H1 (cell line): ENCODE data around the gene AGRN. TPM values are rescaled to one million over a fixed set of nuclear protein-coding genes. Genes with fewer than 3 reads are reported as not detected.

Experiments used
- CTCF ChIA-PET: fragments of 300-600 bp; sonication (Branson Sonifier 250); formaldehyde crosslinking; loops from one replicate; lab custom pipeline; 2021; ENCODE audit not compliant: partially characterized antibody; lab: Charles Lee
- POLR2A ChIA-PET: fragments of 300-600 bp; sonication (Branson Sonifier 250); formaldehyde crosslinking; loops from one replicate; lab custom pipeline; 2021; ENCODE audit warnings: inconsistent platforms; ENCODE audit not compliant: partially characterized antibody; lab: Charles Lee
- DNase-seq, 2 experiments: peaks; one replicate each; pipeline versions ENCODE4 v3.0.0 to v3.0.0-alpha.2; 2010 to 2022; ENCODE audit warnings: low spot score in 2 of 2, low read depth in 1 of 2, mixed read lengths in 1 of 2
- FAIRE-seq: peaks from 2 replicates; lab custom pipeline; 2011; peaks lifted over from hg19 to GRCh38; lab: Jason Lieb, UNC
- H2AFZ ChIP-seq: 2 replicates; pipeline ENCODE4 v1.8.1; 2012; ENCODE audit warnings: low read length, inconsistent platforms
- H2AK5ac ChIP-seq: 2 replicates; pipeline ENCODE4 v1.6.1; 2013; ENCODE audit warnings: low read depth, low read length
- H2BK120ac ChIP-seq: replicated peaks from 2 replicates; pipeline ENCODE3; 2013; ENCODE audit warnings: low read depth, low read length, inconsistent platforms
- H2BK12ac ChIP-seq: 2 replicates; pipeline ENCODE4 v1.6.1; 2013; ENCODE audit warnings: low read depth, low read length
- H2BK15ac ChIP-seq: 2 replicates; pipeline ENCODE4 v1.6.1; 2013; ENCODE audit warnings: low read length
- H2BK20ac ChIP-seq: 2 replicates; pipeline ENCODE4 v1.6.1; 2013; ENCODE audit warnings: low read length
- H2BK5ac ChIP-seq: 2 replicates; pipeline ENCODE4 v1.6.1; 2013; ENCODE audit warnings: low read depth, low read length
- H3K14ac ChIP-seq: 2 replicates; pipeline ENCODE4 v1.6.1; 2013; ENCODE audit warnings: inconsistent platforms; ENCODE audit not compliant: insufficient read length
- H3K18ac ChIP-seq: 2 replicates; pipeline ENCODE4 v1.6.1; 2013; ENCODE audit warnings: low read length; ENCODE audit errors: extremely low read depth
- H3K23ac ChIP-seq: 2 replicates; pipeline ENCODE4 v1.6.1; 2013; ENCODE audit warnings: inconsistent platforms; ENCODE audit not compliant: insufficient read length
- H3K23me2 ChIP-seq: 2 replicates; pipeline ENCODE4 v1.6.1; 2013; ENCODE audit warnings: low read depth, low read length
- H3K27ac ChIP-seq: 2 replicates; pipeline ENCODE4 v1.6.1; 2011; ENCODE audit warnings: low read depth, low read length, inconsistent platforms
- H3K27me3 ChIP-seq, 4 experiments: replicated peaks in 1 of 4; 1 replicate in 1 of 4; 2 replicates in 3 of 4; pipeline versions ENCODE4 v1.6.1 to v1.8.1; 2011 to 2013; ENCODE audit warnings: low read length in 3 of 4, mild to moderate bottlenecking in 3 of 4, inconsistent platforms in 2 of 4, mixed read lengths in 2 of 4, moderate library complexity in 1 of 4; ENCODE audit not compliant: control insufficient read depth in 3 of 4, insufficient read depth in 3 of 4; ENCODE audit errors: extremely low read depth in 1 of 4
- H3K36me3 ChIP-seq, 4 experiments: 2 replicates each; pipeline versions ENCODE4 v1.6.1 to v1.8.1; 2011 to 2013; ENCODE audit warnings: mild to moderate bottlenecking in 4 of 4, low read length in 3 of 4, moderate library complexity in 2 of 4, control low read depth in 1 of 4, inconsistent platforms in 1 of 4; ENCODE audit not compliant: insufficient read depth in 4 of 4, control insufficient read depth in 2 of 4
- H3K4ac ChIP-seq: replicated peaks from 2 replicates; pipeline ENCODE3; 2013; ENCODE audit warnings: low read length, low read depth, mixed read lengths, inconsistent platforms; ENCODE audit not compliant: insufficient read length
- H3K4me1 ChIP-seq, 4 experiments: replicated peaks in 1 of 4; 1 replicate in 1 of 4; 2 replicates in 3 of 4; pipeline versions ENCODE4 v1.6.1 to v1.8.1; 2011 to 2013; ENCODE audit warnings: low read length in 3 of 4, inconsistent platforms in 2 of 4, mixed read lengths in 1 of 4; ENCODE audit not compliant: insufficient read depth in 4 of 4, control insufficient read depth in 3 of 4
- H3K4me2 ChIP-seq, 2 experiments: 2 replicates each; pipeline versions ENCODE4 v1.6.1 to v1.8.1; 2011 to 2013; ENCODE audit warnings: low read depth in 2 of 2, low read length in 2 of 2, control low read depth in 1 of 2, inconsistent platforms in 1 of 2, mild to moderate bottlenecking in 1 of 2; ENCODE audit not compliant: insufficient read depth in 1 of 2
- H3K4me3 ChIP-seq, 4 experiments: fragments of 200-600, 300-600 bp in 1 of 4; sonication (generic), shearing (Covaris generic), sonication (Bioruptor Twin) in 1 of 4; 2 replicates each; pipeline versions ENCODE4 v1.5.1 to v1.8.1; 2011 to 2016; ENCODE audit warnings: low read length in 4 of 4, low read depth in 3 of 4, control low read depth in 2 of 4, inconsistent platforms in 2 of 4, mild to moderate bottlenecking in 2 of 4, mixed read lengths in 1 of 4, moderate library complexity in 1 of 4; ENCODE audit not compliant: insufficient read depth in 2 of 4; ENCODE audit errors: extremely low read depth in 1 of 4
- H3K56ac ChIP-seq: replicated peaks from 2 replicates; pipeline ENCODE3; 2013; ENCODE audit warnings: low read depth, mild to moderate bottlenecking, mixed read lengths, low read length, inconsistent platforms; ENCODE audit not compliant: insufficient read length
- H3K79me1 ChIP-seq: 2 replicates; pipeline ENCODE4 v1.6.1; 2013; ENCODE audit warnings: low read depth, low read length, control low read depth
- H3K79me2 ChIP-seq, 2 experiments: 2 replicates each; pipeline versions ENCODE4 v1.6.1 to v1.8.1; 2012 to 2013; ENCODE audit warnings: low read length in 2 of 2, mild to moderate bottlenecking in 2 of 2, inconsistent platforms in 1 of 2; ENCODE audit not compliant: insufficient read depth in 2 of 2, control insufficient read depth in 1 of 2
- H3K9ac ChIP-seq, 4 experiments: replicated peaks in 1 of 4; 1 replicate in 1 of 4; 2 replicates in 3 of 4; pipeline versions ENCODE4 v1.6.1 to v1.8.1; 2011 to 2013; ENCODE audit warnings: low read depth in 3 of 4, low read length in 3 of 4, control low read depth in 2 of 4, mild to moderate bottlenecking in 2 of 4, moderate library complexity in 2 of 4, inconsistent platforms in 1 of 4; ENCODE audit errors: extremely low read depth in 1 of 4
- H3K9me3 ChIP-seq, 2 experiments: 2 replicates each; pipeline versions ENCODE4 v1.6.1 to v1.8.1; 2012 to 2013; ENCODE audit warnings: mild to moderate bottlenecking in 2 of 2, moderate library complexity in 2 of 2, control low read depth in 1 of 2, inconsistent platforms in 1 of 2, low read depth in 1 of 2, low read length in 1 of 2, mixed read lengths in 1 of 2; ENCODE audit not compliant: insufficient read depth in 2 of 2
- H4K20me1 ChIP-seq, 2 experiments: replicated peaks in 1 of 2; 2 replicates each; pipeline versions ENCODE3 to v1.8.1; 2011 to 2013; ENCODE audit warnings: inconsistent platforms in 2 of 2, low read length in 2 of 2, mild to moderate bottlenecking in 1 of 2; ENCODE audit not compliant: insufficient read depth in 2 of 2, control insufficient read depth in 1 of 2
- H4K5ac ChIP-seq: 2 replicates; pipeline ENCODE4 v1.6.1; 2013; ENCODE audit warnings: low read length, low read depth, mixed read lengths, inconsistent platforms; ENCODE audit not compliant: insufficient read length
- H4K8ac ChIP-seq: 2 replicates; pipeline ENCODE4 v1.8.0; 2013; ENCODE audit warnings: mild to moderate bottlenecking, moderate library complexity, low read length, inconsistent platforms; ENCODE audit not compliant: insufficient read depth; ENCODE audit errors: extremely low read depth
- H4K91ac ChIP-seq: replicated peaks from 2 replicates; pipeline ENCODE3; 2013; ENCODE audit warnings: low read length, mixed read lengths, inconsistent platforms; ENCODE audit not compliant: insufficient read length
- ASH2L ChIP-seq: fragments of 200-600, 300-600 bp; sonication (generic); IDR thresholded peaks from one replicate; pipeline ENCODE4 v1.7.1; 2017; ENCODE audit warnings: low read length
- ATF3 ChIP-seq: IDR thresholded peaks from 2 replicates; pipeline ENCODE4 v1.6.1; 2011; ENCODE audit warnings: low read depth, mild to moderate bottlenecking, low read length; ENCODE audit not compliant: insufficient read depth
- CREB1 ChIP-seq: IDR thresholded peaks from 2 replicates; pipeline ENCODE4 v1.6.1; 2012; ENCODE audit warnings: inconsistent platforms
- GTF2F1 ChIP-seq: IDR thresholded peaks from 2 replicates; pipeline ENCODE4 v1.6.1; 2012; ENCODE audit warnings: low read depth, low read length, improper control_type of control experiment, borderline replicate concordance
- HDAC2 ChIP-seq, 2 experiments: fragments of 300-600 bp in 1 of 2; sonication (generic) in 1 of 2; IDR thresholded peaks; 2 replicates each; pipeline ENCODE4 v1.6.1; 2011 to 2012; ENCODE audit warnings: low read depth in 2 of 2, low read length in 2 of 2, mild to moderate bottlenecking in 2 of 2, moderate library complexity in 2 of 2, borderline replicate concordance in 1 of 2, inconsistent platforms in 1 of 2
- JUN ChIP-seq: IDR thresholded peaks from 2 replicates; pipeline ENCODE4 v1.6.1; 2011; ENCODE audit warnings: low read depth, mild to moderate bottlenecking, improper control_type of control experiment, low read length
- POLR2A ChIP-seq, 2 experiments: IDR thresholded peaks; 1 replicate in 1 of 2; 2 replicates in 1 of 2; pipeline ENCODE4 v1.6.1; 2011; ENCODE audit warnings: low read depth in 2 of 2, low read length in 2 of 2, mild to moderate bottlenecking in 2 of 2; ENCODE audit errors: control extremely low read depth in 1 of 2
- POLR2AphosphoS5 ChIP-seq: IDR thresholded peaks from 2 replicates; pipeline ENCODE4 v1.6.1; 2011; ENCODE audit warnings: low read depth, low read length
- SP4 ChIP-seq: IDR thresholded peaks from 2 replicates; pipeline ENCODE4 v1.6.1; 2012; ENCODE audit warnings: low read length, inconsistent platforms
- ZNF274 ChIP-seq: IDR thresholded peaks from 2 replicates; pipeline ENCODE4 v1.7.0; 2012; ENCODE audit warnings: low read length, borderline replicate concordance; ENCODE audit errors: extremely low read depth
- WGBS, 2 experiments: shearing (Covaris generic) in 1 of 2; methylation state at CpG; one replicate each; pipeline versions ENCODE4 v1.1.6 to v1.1.7; 2013 to 2015; ENCODE audit warnings: low lambda C conversion rate in 2 of 2, mixed read lengths in 2 of 2, inconsistent platforms in 1 of 2, low coverage in 1 of 2, missing lambda C conversion rate in 1 of 2; ENCODE audit not compliant: insufficient replicate concordance in 2 of 2, insufficient coverage in 1 of 2, insufficient read length in 1 of 2; ENCODE audit errors: extremely low coverage in 1 of 2, missing lambda C conversion rate in 1 of 2; 5-methylcytosine and 5-hydroxymethylcytosine counted together
- polyA plus RNA-seq, 7 experiments: library from polyadenylated mRNA; depleted of rRNA in 3 of 7; stranded (reverse) in 5 of 7; unstranded in 2 of 7; fragments of >200 nt in 5 of 7; fragments of 200-250 nt in 2 of 7; gene quantifications; 1 replicate in 5 of 7; 2 replicates in 1 of 7; 4 replicates in 1 of 7; pipeline versions ENCODE4 v1.2.1 to v1.2.3, GENCODE V29; 2011 to 2013; ENCODE audit warnings: missing spikeins in 2 of 7, mixed read lengths in 2 of 7
- total RNA-seq: library from RNA; stranded (reverse); fragmentation: NEBNext Ultra II Directional; extraction: Animal tissue kit (Norgen Biotek cat#: 25700); gene quantifications from 2 replicates; pipeline ENCODE4 v1.2.1, GENCODE V29; 2021

AGRN gene
- total and polyA plus RNA-seq, 2 of the 8 experiments (the other 6 are each of a cell fraction or from before 2014, with no cell fraction given), result 52.3 to 155 TPM

GRCh38 chr1:974293-974640 is 45.7 kb upstream of the AGRN start:
- H4K5ac ChIP-seq, result no peak overlapping the region
- no peak overlapping the region for H2BK120ac ChIP-seq
- H3K14ac ChIP-seq, result no peak overlapping the region
- FAIRE-seq (no peak), DNase-seq (no peak)
- H3K18ac ChIP-seq, result no peak overlapping the region
- H3K4me3 ChIP-seq, result no peak overlapping the region
- peaks cover 0 to 32% (median 18%) of the 10 kb centered on the region in 4 experiments; a peak in 5 of 7 replicates for H3K27me3 ChIP-seq
- ChIA-PET POLR2A (no interaction called here), CTCF (interaction anchor here (0.9 to 7.0 kb wide), 3 partner anchors 9 to 89 kb away, joined by 3 to 53 read pairs (median 6); partner anchors contain the start of gene PERM1)
- H3K4ac ChIP-seq, result no peak overlapping the region
- H3K9ac ChIP-seq, result no peak overlapping the region
- H4K20me1 ChIP-seq, result peaks cover 0 to 11% of the 10 kb centered on the region in 2 experiments
- peaks cover 0 to 3% of the 10 kb centered on the region in 2 experiments; a peak in 1 of 4 replicates for H3K79me2 ChIP-seq
- H2AFZ ChIP-seq, result no peak overlapping the region
- no peaks in the 10 kb centered on the region for H3K9me3 ChIP-seq
- H2AK5ac ChIP-seq, result no peak overlapping the region
- H4K8ac ChIP-seq, result no peak overlapping the region
- H3K56ac ChIP-seq, result no peak overlapping the region
- peaks cover 5% of the 10 kb centered on the region; the same call in 1 of the 2 replicates for H3K23me2 ChIP-seq
- H2BK12ac ChIP-seq, result no peak overlapping the region
- H3K79me1 ChIP-seq, result no peaks in the 10 kb centered on the region
- H4K91ac ChIP-seq, result no peak overlapping the region
- H3K36me3 ChIP-seq, result no peaks in the 10 kb centered on the region
- H3K23ac ChIP-seq, result no peak overlapping the region
- H3K27ac ChIP-seq, result no peak overlapping the region
- H3K4me1 ChIP-seq, result peaks cover 0 to 15% (median 5%) of the 10 kb centered on the region in 4 experiments; a peak in 4 of 7 replicates
- no peak overlapping the region for H2BK5ac ChIP-seq
- no peak overlapping the region for H2BK20ac ChIP-seq
- no peak overlapping the region for H2BK15ac ChIP-seq
- WGBS, 2 experiments, result 90% methylated on average over 7 of the region's 11 CpGs; no CpG with 5 or more reads in 1 of the 2 experiments
- no peak overlapping the region for H3K4me2 ChIP-seq
- TF ChIP-seq CREB1 (no peak), SP4 (no peak), GTF2F1 (no peak), JUN (no peak), HDAC2 (IDR thresholded peaks at IDR 0.05; ENCODE audit: borderline replicate concordance in 1 of 2, low read depth in 2 of 2, low read length in 2 of 2) (no peak), ASH2L (no peak), POLR2AphosphoS5 (no peak), POLR2A (IDR thresholded peaks at IDR 0.05; ENCODE audit: control extremely low read depth in 1 of 2, low read depth in 2 of 2, low read length in 2 of 2) (no peak), ATF3 (no peak), ZNF274 (no peak)
